ENCODE data around the gene PPP2R5C. TPM values are rescaled to one million over a fixed set of nuclear protein-coding genes. Genes with fewer than 3 reads are reported as not detected.

The PPP2R5C gene
- total and polyA plus RNA-seq, 9 of the 15 experiments (the other 6 are each of a cell fraction or from before 2014, with no cell fraction given): 284 to 617 (median 395) TPM

DNA sequence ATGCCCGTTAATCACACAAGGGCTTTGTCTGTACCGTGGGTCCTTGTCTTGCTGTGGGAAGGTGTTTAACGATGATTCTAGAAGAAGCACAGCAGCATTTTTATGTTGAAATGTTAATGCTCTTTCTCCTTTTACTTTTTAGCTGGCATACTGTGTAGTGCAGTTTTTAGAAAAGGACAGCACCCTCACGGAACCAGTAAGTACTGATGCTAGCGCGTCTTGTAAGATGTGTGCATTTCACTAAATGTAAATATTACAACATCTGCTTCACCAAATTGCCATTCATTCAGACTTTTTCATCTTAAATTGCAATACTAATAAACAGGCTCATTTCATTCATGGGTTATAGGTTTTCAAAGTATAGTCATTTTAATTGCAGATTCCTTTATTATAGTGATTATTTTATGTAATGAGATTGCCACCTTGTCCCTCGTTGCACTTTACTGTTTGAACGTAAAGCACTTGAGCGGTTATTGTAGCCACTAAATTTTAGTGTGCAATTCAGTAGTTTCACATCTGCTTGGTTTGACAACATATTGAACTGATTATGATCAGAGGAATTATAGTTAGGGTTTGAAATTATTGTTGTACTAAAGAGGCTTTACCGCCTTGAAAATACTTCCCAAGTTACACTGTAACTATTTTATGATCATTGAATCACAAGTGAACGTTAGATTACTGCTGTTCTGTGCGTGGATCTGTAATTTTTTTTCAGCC, 133.0 kb downstream of the PPP2R5C start (continued):
- TF ChIP-seq, protein P1, sequence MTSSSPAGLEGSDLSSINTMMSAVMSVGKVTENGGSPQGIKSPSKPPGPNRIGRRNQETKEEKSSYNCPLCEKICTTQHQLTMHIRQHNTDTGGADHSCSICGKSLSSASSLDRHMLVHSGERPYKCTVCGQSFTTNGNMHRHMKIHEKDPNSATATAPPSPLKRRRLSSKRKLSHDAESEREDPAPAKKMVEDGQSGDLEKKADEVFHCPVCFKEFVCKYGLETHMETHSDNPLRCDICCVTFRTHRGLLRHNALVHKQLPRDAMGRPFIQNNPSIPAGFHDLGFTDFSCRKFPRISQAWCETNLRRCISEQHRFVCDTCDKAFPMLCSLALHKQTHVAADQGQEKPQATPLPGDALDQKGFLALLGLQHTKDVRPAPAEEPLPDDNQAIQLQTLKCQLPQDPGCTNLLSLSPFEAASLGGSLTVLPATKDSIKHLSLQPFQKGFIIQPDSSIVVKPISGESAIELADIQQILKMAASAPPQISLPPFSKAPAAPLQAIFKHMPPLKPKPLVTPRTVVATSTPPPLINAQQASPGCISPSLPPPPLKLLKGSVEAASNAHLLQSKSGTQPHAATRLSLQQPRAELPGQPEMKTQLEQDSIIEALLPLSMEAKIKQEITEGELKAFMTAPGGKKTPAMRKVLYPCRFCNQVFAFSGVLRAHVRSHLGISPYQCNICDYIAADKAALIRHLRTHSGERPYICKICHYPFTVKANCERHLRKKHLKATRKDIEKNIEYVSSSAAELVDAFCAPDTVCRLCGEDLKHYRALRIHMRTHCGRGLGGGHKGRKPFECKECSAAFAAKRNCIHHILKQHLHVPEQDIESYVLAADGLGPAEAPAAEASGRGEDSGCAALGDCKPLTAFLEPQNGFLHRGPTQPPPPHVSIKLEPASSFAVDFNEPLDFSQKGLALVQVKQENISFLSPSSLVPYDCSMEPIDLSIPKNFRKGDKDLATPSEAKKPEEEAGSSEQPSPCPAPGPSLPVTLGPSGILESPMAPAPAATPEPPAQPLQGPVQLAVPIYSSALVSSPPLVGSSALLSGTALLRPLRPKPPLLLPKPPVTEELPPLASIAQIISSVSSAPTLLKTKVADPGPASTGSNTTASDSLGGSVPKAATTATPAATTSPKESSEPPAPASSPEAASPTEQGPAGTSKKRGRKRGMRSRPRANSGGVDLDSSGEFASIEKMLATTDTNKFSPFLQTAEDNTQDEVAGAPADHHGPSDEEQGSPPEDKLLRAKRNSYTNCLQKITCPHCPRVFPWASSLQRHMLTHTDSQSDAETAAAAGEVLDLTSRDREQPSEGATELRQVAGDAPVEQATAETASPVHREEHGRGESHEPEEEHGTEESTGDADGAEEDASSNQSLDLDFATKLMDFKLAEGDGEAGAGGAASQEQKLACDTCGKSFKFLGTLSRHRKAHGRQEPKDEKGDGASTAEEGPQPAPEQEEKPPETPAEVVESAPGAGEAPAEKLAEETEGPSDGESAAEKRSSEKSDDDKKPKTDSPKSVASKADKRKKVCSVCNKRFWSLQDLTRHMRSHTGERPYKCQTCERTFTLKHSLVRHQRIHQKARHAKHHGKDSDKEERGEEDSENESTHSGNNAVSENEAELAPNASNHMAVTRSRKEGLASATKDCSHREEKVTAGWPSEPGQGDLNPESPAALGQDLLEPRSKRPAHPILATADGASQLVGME (CRISPR knock-in tag; IDR thresholded peaks at IDR 0.05): no peak

DNA sequence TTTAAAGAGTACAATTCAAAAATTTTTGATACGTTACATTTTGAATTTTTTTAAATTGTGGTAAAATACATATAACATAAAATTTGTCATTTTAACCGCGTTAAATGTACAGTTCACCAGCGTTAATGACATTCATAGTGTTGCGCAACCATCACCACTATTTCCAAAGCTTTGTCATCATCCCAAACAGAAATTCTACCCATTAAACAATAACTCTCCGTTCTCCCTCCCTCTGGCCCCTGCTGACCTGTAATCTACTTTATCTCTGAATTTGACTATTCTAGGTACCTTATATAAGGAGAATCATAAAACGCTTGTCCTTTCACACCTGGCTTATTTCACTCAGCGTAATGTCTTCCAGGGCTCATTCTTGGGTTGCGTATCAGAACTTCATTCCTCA, 133.7 kb downstream of the PPP2R5C start:
- POLR2A ChIA-PET: no interaction called here
- Histone ChIP-seq H4K20me1 (replicated peaks; ENCODE audit: control insufficient read depth, insufficient read depth, low read length) (no peaks in the 10 kb centered on the region), H3K4me2 (ENCODE audit: insufficient read depth, low read length) (no peak overlapping the region), H3K9me1 (ENCODE audit: control insufficient read depth, insufficient read depth, low read length) (no peaks in the 10 kb centered on the region), H2AFZ (ENCODE audit: low read depth, low read length) (no peak overlapping the region), H3K27ac (ENCODE audit: extremely low read depth, low read depth, low read length) (no peak overlapping the region), H3K27me3 (ENCODE audit: control insufficient read depth in 2 of 2, insufficient read depth in 2 of 2, low read length in 2 of 2) (no peaks in the 10 kb centered on the region), H3K4me1 (replicated peaks in 1 of 2; ENCODE audit: control insufficient read depth in 2 of 2, insufficient read depth in 2 of 2, low read length in 2 of 2) (peaks cover 3 to 14% of the 10 kb centered on the region in 2 experiments; a peak in 3 of 5 replicates), H3K79me2 (ENCODE audit: control insufficient read depth, insufficient read depth, low read length) (no peaks in the 10 kb centered on the region; the same call in 2 of the 3 replicates), H3K9ac (ENCODE audit: insufficient read depth in 1 of 2, low read depth in 2 of 2, low read length in 2 of 2) (no peak overlapping the region), H3K9me3 (replicated peaks; ENCODE audit: control insufficient read depth, insufficient read depth, low read depth, low read length) (no peaks in the 10 kb centered on the region), H3K4me3 (no peak overlapping the region), H3K36me3 (ENCODE audit: control insufficient read depth, insufficient read depth, low read length) (peaks cover 89% of the 10 kb centered on the region)
- TF ChIP-seq IRF9 (tag; IDR thresholded peaks at IDR 0.05) (0 out of 2 replicates have a peak, but pooled peaks have one; percentile 43), CEBPG (CRISPR knock-in tag; IDR thresholded peaks at IDR 0.05) (no peak), CEBPG (tag; conservative IDR thresholded peaks at IDR 0.05 in 1 of 2, IDR thresholded peaks at IDR 0.05 in 1 of 2) (peak; percentile 66 to 96), CEBPB (tag; IDR thresholded peaks at IDR 0.05) (peak; percentile 95), POLR2AphosphoS5 (IDR thresholded peaks at IDR 0.05; ENCODE audit: control insufficient read depth, insufficient read depth, low read depth, low read length) (no peak), RBM22 (IDR thresholded peaks at IDR 0.05; ENCODE audit: low read depth, low read length, poor library complexity, severe bottlenecking) (peak; percentile 15)
- TF ChIP-seq, protein P2, sequence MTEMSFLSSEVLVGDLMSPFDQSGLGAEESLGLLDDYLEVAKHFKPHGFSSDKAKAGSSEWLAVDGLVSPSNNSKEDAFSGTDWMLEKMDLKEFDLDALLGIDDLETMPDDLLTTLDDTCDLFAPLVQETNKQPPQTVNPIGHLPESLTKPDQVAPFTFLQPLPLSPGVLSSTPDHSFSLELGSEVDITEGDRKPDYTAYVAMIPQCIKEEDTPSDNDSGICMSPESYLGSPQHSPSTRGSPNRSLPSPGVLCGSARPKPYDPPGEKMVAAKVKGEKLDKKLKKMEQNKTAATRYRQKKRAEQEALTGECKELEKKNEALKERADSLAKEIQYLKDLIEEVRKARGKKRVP (CRISPR knock-in tag; IDR thresholded peaks at IDR 0.05): no peak
- FAIRE-seq (no peak), DNase-seq (ENCODE audit: extremely low read depth in 1 of 4, low spot score in 3 of 4) (no peak), ATAC-seq (no peak)
- in situ Hi-C loops (cut with MboI) (no loop called here), intact Hi-C loops (cut with micrococcal nuclease) (no loop called here)
- CTCF ChIA-PET (ENCODE audit: low intra/inter-chr PET ratio): no interaction called here
- BruUV-seq (replicated peaks): no TSS peak
- WGBS (ENCODE audit: insufficient coverage, low coverage, missing lambda C conversion rate): 96% methylated on average over 8 of the region's 9 CpGs
